Endothelial cell of umbilical vein (primary cell): ENCODE measurements around the gene ECHDC1. TPM values are rescaled to one million over a fixed set of nuclear protein-coding genes. Genes with fewer than 3 reads are reported as not detected.

Experiments
- BruUV-seq: library from RNA; stranded (reverse); fragments of 400-500 nt; replicated peaks from 2 replicates; lab custom pipeline; 2021; lab: Mats Ljungman, UMichigan
- CTCF ChIA-PET: fragments of 300-600, 350-600 bp; sonication (Branson Sonifier 250); formaldehyde crosslinking; loops from one replicate; lab custom pipeline; 2021; ENCODE audit warnings: antibody characterized with exemption, inconsistent platforms; lab: Charles Lee
- POLR2A ChIA-PET: fragments of 300-600, 350-600 bp; sonication (Branson Sonifier 250); formaldehyde crosslinking; loops from one replicate; lab custom pipeline; 2021; ENCODE audit warnings: antibody characterized with exemption, inconsistent platforms; lab: Charles Lee
- DNase-seq: peaks from one replicate; pipeline ENCODE4 v3.0.0-alpha.2; 2011; ENCODE audit warnings: low read depth, low spot score
- FAIRE-seq: peaks from 2 replicates; lab custom pipeline; 2011; peaks lifted over from hg19 to GRCh38; lab: Jason Lieb, UNC
- H2AFZ ChIP-seq: 2 replicates; pipeline ENCODE4 v1.6.0; 2012; ENCODE audit warnings: low read depth, low read length, control low read depth, inconsistent platforms
- H3K27ac ChIP-seq: 2 replicates; pipeline ENCODE4 v1.5.1; 2011; ENCODE audit warnings: low read depth, mild to moderate bottlenecking, control low read depth, low read length, moderate library complexity; ENCODE audit not compliant: insufficient read depth
- H3K27me3 ChIP-seq, 2 experiments: 2 replicates each; pipeline versions ENCODE4 v1.6.0 to v1.6.1; 2011; ENCODE audit warnings: low read length in 2 of 2, mixed read lengths in 1 of 2; ENCODE audit not compliant: control insufficient read depth in 2 of 2, insufficient read depth in 2 of 2
- H3K36me3 ChIP-seq, 2 experiments: 2 replicates in 1 of 2; 3 replicates in 1 of 2; pipeline ENCODE4 v1.5.1; 2011; ENCODE audit warnings: low read length in 2 of 2, mild to moderate bottlenecking in 1 of 2, moderate library complexity in 1 of 2; ENCODE audit not compliant: control insufficient read depth in 2 of 2, insufficient read depth in 2 of 2; ENCODE audit errors: extremely low read depth in 1 of 2
- H3K4me1 ChIP-seq: 3 replicates; pipeline ENCODE4 v1.5.1; 2011; ENCODE audit warnings: mild to moderate bottlenecking, low read length; ENCODE audit not compliant: control insufficient read depth, insufficient read depth; ENCODE audit errors: extremely low read depth
- H3K4me2 ChIP-seq: 2 replicates; pipeline ENCODE4 v1.6.1; 2011; ENCODE audit warnings: low read length, control low read depth, mixed read lengths; ENCODE audit not compliant: insufficient read depth
- H3K4me3 ChIP-seq, 3 experiments: fragments of 200-600 bp in 1 of 3; sonication (generic), shearing (Covaris generic) in 1 of 3; replicated peaks in 1 of 3; 2 replicates each; pipeline ENCODE4 v1.5.1; 2011 to 2016; ENCODE audit warnings: control low read depth in 3 of 3, low read length in 3 of 3, mild to moderate bottlenecking in 2 of 3, inconsistent platforms in 1 of 3, low read depth in 1 of 3, moderate library complexity in 1 of 3; ENCODE audit not compliant: insufficient read depth in 1 of 3
- H3K79me2 ChIP-seq: 2 replicates; pipeline ENCODE4 v1.6.0; 2012; ENCODE audit warnings: low read length, inconsistent platforms; ENCODE audit not compliant: control insufficient read depth, insufficient read depth
- H3K9ac ChIP-seq: replicated peaks from 2 replicates; pipeline ENCODE3; 2011; ENCODE audit warnings: low read length, control low read depth; ENCODE audit not compliant: insufficient read depth; ENCODE audit errors: extremely low read depth
- H3K9me1 ChIP-seq: replicated peaks from 3 replicates; pipeline ENCODE4 v1.6.0; 2011; ENCODE audit warnings: mild to moderate bottlenecking, low read length; ENCODE audit not compliant: control insufficient read depth, insufficient read depth; ENCODE audit errors: extremely low read depth
- H3K9me3 ChIP-seq: replicated peaks from 2 replicates; pipeline ENCODE4 v1.5.1; 2012; ENCODE audit warnings: low read length, inconsistent platforms; ENCODE audit not compliant: control insufficient read depth, insufficient read depth
- H4K20me1 ChIP-seq: replicated peaks from 2 replicates; pipeline ENCODE3; 2011; ENCODE audit warnings: mild to moderate bottlenecking, low read length; ENCODE audit not compliant: control insufficient read depth, insufficient read depth; ENCODE audit errors: extremely low read depth
- EZH2 ChIP-seq: IDR thresholded peaks from 2 replicates; pipeline ENCODE4 v1.6.1; 2012; ENCODE audit warnings: borderline replicate concordance, low read depth, mild to moderate bottlenecking, moderate library complexity, low read length, inconsistent platforms; ENCODE audit not compliant: severe bottlenecking
- FOS ChIP-seq: IDR thresholded peaks from 2 replicates; pipeline ENCODE4 v1.6.1; 2011; ENCODE audit warnings: mild to moderate bottlenecking, low read length, moderate library complexity, borderline replicate concordance; ENCODE audit not compliant: insufficient read depth
- GATA2 ChIP-seq: IDR thresholded peaks from 2 replicates; pipeline ENCODE4 v1.7.0; 2011; ENCODE audit warnings: low read depth, mild to moderate bottlenecking, moderate library complexity, mixed read lengths, low read length; ENCODE audit not compliant: insufficient read length, insufficient read depth
- JUN ChIP-seq: IDR thresholded peaks from 2 replicates; pipeline ENCODE4 v1.6.1; 2011; ENCODE audit warnings: borderline replicate concordance, low read depth; ENCODE audit not compliant: insufficient read length, insufficient read depth
- MAX ChIP-seq: IDR thresholded peaks from 2 replicates; pipeline ENCODE4 v1.6.1; 2011; ENCODE audit not compliant: insufficient read depth, insufficient read length
- MYC ChIP-seq: IDR thresholded peaks from one replicate; pipeline ENCODE4 v1.6.1; 2011; ENCODE audit warnings: mild to moderate bottlenecking, low read depth, low read length
- POLR2A ChIP-seq: IDR thresholded peaks from 2 replicates; pipeline ENCODE4 v1.6.1; 2012; ENCODE audit warnings: low read depth, mild to moderate bottlenecking, control low read depth, low read length
- POLR2AphosphoS5 ChIP-seq: IDR thresholded peaks from 2 replicates; pipeline ENCODE4 v1.6.1; 2012; ENCODE audit warnings: low read depth, mild to moderate bottlenecking, control low read depth, low read length, moderate library complexity; ENCODE audit not compliant: insufficient read depth
- dilution Hi-C: fragments of 300-500 bp; cut with MboI; formaldehyde crosslinking; loops from one replicate; pipeline ENCODE4 v1.15.0; 2019; ENCODE audit warnings: low sequenced_read_pairs; ENCODE audit not compliant: extremely low pct_ligation_motif_present
- intact Hi-C: fragments of 100-400 bp; cut with micrococcal nuclease; formaldehyde crosslinking; loops from one replicate; pipeline ENCODE4 v1.10.0; 2022
- polyA plus RNA-seq, 4 experiments: library from polyadenylated mRNA; depleted of rRNA in 3 of 4; stranded (reverse) in 3 of 4; unstranded in 1 of 4; fragments of >200 nt; gene quantifications; 2 replicates each; pipeline versions ENCODE4 v1.2.1 to v1.2.3, GENCODE V29; 2011 to 2012; ENCODE audit warnings: missing spikeins in 1 of 4
- total RNA-seq: library from RNA; stranded (reverse); gene quantifications from 2 replicates; pipeline ENCODE4 v1.2.3, GENCODE V29; 2021
- TF ChIP-seq, protein P1 (sequence below), 2 donors: IDR thresholded peaks; 1 replicate in 1 of 2; 2 replicates in 1 of 2; pipeline ENCODE4 v1.5.1; 2011; ENCODE audit warnings: low read length in 2 of 2, mild to moderate bottlenecking in 2 of 2, moderate library complexity in 2 of 2, control low read depth in 1 of 2, inconsistent platforms in 1 of 2, low read depth in 1 of 2; ENCODE audit not compliant: insufficient read depth in 1 of 2; ENCODE audit errors: extremely low read depth in 1 of 2

The ECHDC1 gene
- total and polyA plus RNA-seq, 2 donors (not counting 3 experiments of a cell fraction or from before 2014, with no cell fraction given): 8.1 to 36.8 TPM

GRCh38 chr6:127381384-127381783 lies 38.0 kb upstream of the ECHDC1 start:
- dilution Hi-C loops: no loop called here
- POLR2A ChIA-PET: interaction anchor here (0.6 kb wide), 1 partner anchor 1540 kb away, joined by 3 read pairs; no protein-coding TSS in a partner anchor
- H2AFZ ChIP-seq: no peak overlapping the region
- no peaks in the 10 kb centered on the region for H3K4me1 ChIP-seq
- no peak overlapping the region for H3K4me2 ChIP-seq
- CTCF ChIA-PET: no interaction called here
- H3K9ac ChIP-seq: no peak overlapping the region
- no peaks in the 10 kb centered on the region for H3K27me3 ChIP-seq
- no peak overlapping the region for H3K27ac ChIP-seq
- TF ChIP-seq JUN: no peak
- no peak for TF ChIP-seq EZH2
- TF ChIP-seq, protein P1, sequence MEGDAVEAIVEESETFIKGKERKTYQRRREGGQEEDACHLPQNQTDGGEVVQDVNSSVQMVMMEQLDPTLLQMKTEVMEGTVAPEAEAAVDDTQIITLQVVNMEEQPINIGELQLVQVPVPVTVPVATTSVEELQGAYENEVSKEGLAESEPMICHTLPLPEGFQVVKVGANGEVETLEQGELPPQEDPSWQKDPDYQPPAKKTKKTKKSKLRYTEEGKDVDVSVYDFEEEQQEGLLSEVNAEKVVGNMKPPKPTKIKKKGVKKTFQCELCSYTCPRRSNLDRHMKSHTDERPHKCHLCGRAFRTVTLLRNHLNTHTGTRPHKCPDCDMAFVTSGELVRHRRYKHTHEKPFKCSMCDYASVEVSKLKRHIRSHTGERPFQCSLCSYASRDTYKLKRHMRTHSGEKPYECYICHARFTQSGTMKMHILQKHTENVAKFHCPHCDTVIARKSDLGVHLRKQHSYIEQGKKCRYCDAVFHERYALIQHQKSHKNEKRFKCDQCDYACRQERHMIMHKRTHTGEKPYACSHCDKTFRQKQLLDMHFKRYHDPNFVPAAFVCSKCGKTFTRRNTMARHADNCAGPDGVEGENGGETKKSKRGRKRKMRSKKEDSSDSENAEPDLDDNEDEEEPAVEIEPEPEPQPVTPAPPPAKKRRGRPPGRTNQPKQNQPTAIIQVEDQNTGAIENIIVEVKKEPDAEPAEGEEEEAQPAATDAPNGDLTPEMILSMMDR (IDR thresholded peaks at IDR 0.05; ENCODE audit: extremely low read depth in 1 of 2, insufficient read depth in 1 of 2, low read depth in 1 of 2, low read length in 2 of 2): no peak
- no peak for TF ChIP-seq POLR2AphosphoS5
- no peak for TF ChIP-seq MYC
- TF ChIP-seq POLR2A: no peak
- TF ChIP-seq FOS: no peak
- TF ChIP-seq MAX: no peak
- no peak for TF ChIP-seq GATA2
- H3K9me3 ChIP-seq: no peaks in the 10 kb centered on the region
- H3K36me3 ChIP-seq: no peaks in the 10 kb centered on the region
- FAIRE-seq (no peak), DNase-seq (no peak)
- intact Hi-C loops: no loop called here
- no peaks in the 10 kb centered on the region for H3K79me2 ChIP-seq
- no peak overlapping the region for H3K4me3 ChIP-seq
- BruUV-seq: no TSS peak
- no peaks in the 10 kb centered on the region for H4K20me1 ChIP-seq
- H3K9me1 ChIP-seq: no peaks in the 10 kb centered on the region
